ENCODE results near the gene PPP2R2C. TPM values are rescaled to one million over a fixed set of nuclear protein-coding genes. Genes with fewer than 3 reads are reported as not detected.

PPP2R2C gene
- polyA plus RNA-seq, 1 donor (not counting 4 experiments of a cell fraction or from before 2014, with no cell fraction given): 12.3 TPM

- H3K36me3 ChIP-seq (ENCODE audit: control insufficient read depth in 2 of 2, extremely low read depth in 1 of 2, insufficient read depth in 2 of 2, low read length in 2 of 2): no peaks in the 10 kb centered on the region
- TF ChIP-seq EZH2 (IDR thresholded peaks at IDR 0.05; ENCODE audit: low read length) (no peak), CTCF (optimal IDR thresholded peaks at IDR 0.05 in 1 of 3, IDR thresholded peaks at IDR 0.05 in 1 of 3, conservative IDR thresholded peaks at IDR 0.05 in 1 of 3; ENCODE audit: extremely low read depth in 1 of 3, insufficient read depth in 2 of 3, low read length in 3 of 3) (no peak)
- no peaks in the 10 kb centered on the region for H3K9me1 ChIP-seq (ENCODE audit: control insufficient read depth, extremely low read depth, insufficient read depth, low read length)
- H3K9me3 ChIP-seq (ENCODE audit: control insufficient read depth, low read depth, low read length): no peaks in the 10 kb centered on the region
- H3K4me1 ChIP-seq (ENCODE audit: control insufficient read depth, extremely low read depth, insufficient read depth, low read length): no peaks in the 10 kb centered on the region
- H3K27me3 ChIP-seq (ENCODE audit: control insufficient read depth, extremely low read depth, insufficient read depth, low read length): no peaks in the 10 kb centered on the region
- FAIRE-seq (no peak), DNase-seq (ENCODE audit: low read depth, low spot score) (no peak)
- no peak overlapping the region for H3K27ac ChIP-seq (ENCODE audit: control insufficient read depth, insufficient read depth, low read length)
- H2AFZ ChIP-seq (ENCODE audit: control insufficient read depth, low read length): no peak overlapping the region
- no peaks in the 10 kb centered on the region for H4K20me1 ChIP-seq (ENCODE audit: control insufficient read depth, extremely low read depth, insufficient read depth, low read length)
- H3K9ac ChIP-seq (ENCODE audit: control insufficient read depth, extremely low read depth, insufficient read depth, low read length): no peak overlapping the region
- H3K4me2 ChIP-seq (ENCODE audit: control insufficient read depth, extremely low read depth, insufficient read depth, low read depth, low read length): no peak overlapping the region
- no peak overlapping the region for H3K4me3 ChIP-seq (ENCODE audit: control insufficient read depth in 2 of 3, extremely low read depth in 1 of 3, insufficient read depth in 2 of 3, low read depth in 1 of 3, low read length in 3 of 3)
- no peaks in the 10 kb centered on the region for H3K79me2 ChIP-seq (ENCODE audit: control insufficient read depth, insufficient read depth, low read length)
- dilution Hi-C loops (cut with MboI; ENCODE audit: extremely low pct_ligation_motif_present, low sequenced_read_pairs): no loop called here
These were observed 55.7 kb downstream of the PPP2R2C start for GRCh38 chr4:6416518-6417286.

GRCh38 chr4:6415031-6415705, 57.2 kb downstream of the PPP2R2C start:
- no peak for FAIRE-seq
- no peaks in the 10 kb centered on the region for H3K79me2 ChIP-seq (ENCODE audit: control insufficient read depth, insufficient read depth, low read length)
- no peaks in the 10 kb centered on the region for H3K9me1 ChIP-seq (ENCODE audit: control insufficient read depth, extremely low read depth, insufficient read depth, low read length)
- no peak for DNase-seq (ENCODE audit: low read depth, low spot score)
- H3K27ac ChIP-seq (ENCODE audit: control insufficient read depth, insufficient read depth, low read length): no peak overlapping the region
- no peak overlapping the region for H3K4me3 ChIP-seq (ENCODE audit: control insufficient read depth in 2 of 3, extremely low read depth in 1 of 3, insufficient read depth in 2 of 3, low read depth in 1 of 3, low read length in 3 of 3)
- dilution Hi-C loops (cut with MboI; ENCODE audit: extremely low pct_ligation_motif_present, low sequenced_read_pairs): no loop called here
- H2AFZ ChIP-seq (ENCODE audit: control insufficient read depth, low read length): no peak overlapping the region
- no peaks in the 10 kb centered on the region for H3K4me1 ChIP-seq (ENCODE audit: control insufficient read depth, extremely low read depth, insufficient read depth, low read length)
- no peak overlapping the region for H3K4me2 ChIP-seq (ENCODE audit: control insufficient read depth, extremely low read depth, insufficient read depth, low read depth, low read length)
- no peaks in the 10 kb centered on the region for H3K36me3 ChIP-seq (ENCODE audit: control insufficient read depth in 2 of 2, extremely low read depth in 1 of 2, insufficient read depth in 2 of 2, low read length in 2 of 2)
- no peak for TF ChIP-seq EZH2 (IDR thresholded peaks at IDR 0.05; ENCODE audit: low read length)
- no peak for TF ChIP-seq CTCF (optimal IDR thresholded peaks at IDR 0.05 in 1 of 3, IDR thresholded peaks at IDR 0.05 in 1 of 3, conservative IDR thresholded peaks at IDR 0.05 in 1 of 3; ENCODE audit: extremely low read depth in 1 of 3, insufficient read depth in 2 of 3, low read length in 3 of 3)
- no peaks in the 10 kb centered on the region for H4K20me1 ChIP-seq (ENCODE audit: control insufficient read depth, extremely low read depth, insufficient read depth, low read length)
- no peaks in the 10 kb centered on the region for H3K27me3 ChIP-seq (ENCODE audit: control insufficient read depth, extremely low read depth, insufficient read depth, low read length)
- no peak overlapping the region for H3K9ac ChIP-seq (ENCODE audit: control insufficient read depth, extremely low read depth, insufficient read depth, low read length)
- no peaks in the 10 kb centered on the region for H3K9me3 ChIP-seq (ENCODE audit: control insufficient read depth, low read depth, low read length)
